PC-9 (cell line): Measurements from ENCODE around the gene ZBTB43.
"Not testable (repeated sequence)": the region's sequence is repeated elsewhere in the genome, so short reads cannot be mapped to it uniquely, and the experiment has no call there.

Experiments
- CTCF ChIP-seq: fragments of 200-600 bp; sonication (generic); conservative IDR thresholded peaks from 2 replicates; pipeline ENCODE4 v1.6.1; 2017; ENCODE audit warnings: mixed run types, antibody characterized with exemption, mild to moderate bottlenecking, moderate library complexity
- EZH2 ChIP-seq: fragments of 200-600 bp; sonication (generic); IDR thresholded peaks from 2 replicates; pipeline ENCODE4 v1.8.0; 2017; ENCODE audit warnings: antibody characterized with exemption, low read depth

GRCh38 chr9:126778696-126779095 is 26.1 kb upstream of the ZBTB43 start:
- not testable (repeated sequence) for TF ChIP-seq CTCF, EZH2
